Nephron (organoid): Measurements from ENCODE around the gene FSIP2.
A peak's percentile ranks its signal among the peaks of the same experiment; 100 is the strongest.

Experiments
- H3K27ac Mint-ChIP-seq, 3 experiments: 2 replicates each; pipeline ENCODE4 v1.8.0; 2020; ENCODE audit warnings: mixed read lengths in 3 of 3, mild to moderate bottlenecking in 2 of 3, moderate library complexity in 1 of 3
- H3K27me3 Mint-ChIP-seq: 2 replicates; pipeline ENCODE4 v1.8.0; 2021; ENCODE audit warnings: low read depth, mild to moderate bottlenecking, moderate library complexity, mixed read lengths
- H3K36me3 Mint-ChIP-seq: 2 replicates; pipeline ENCODE4 v1.8.0; 2020; ENCODE audit warnings: low read depth, mixed read lengths
- H3K4me1 Mint-ChIP-seq: 2 replicates; pipeline ENCODE4 v1.8.0; 2020; ENCODE audit warnings: mixed read lengths
- H3K4me3 Mint-ChIP-seq, 3 experiments: 2 replicates each; pipeline ENCODE4 v1.8.0; 2020; ENCODE audit warnings: mild to moderate bottlenecking in 3 of 3, mixed read lengths in 3 of 3, moderate library complexity in 2 of 3
- H3K9me3 Mint-ChIP-seq: 2 replicates; pipeline ENCODE4 v1.8.0; 2020; ENCODE audit warnings: mixed read lengths
- TF ChIP-seq, protein P1 (sequence below), 3 experiments: fragments of 200-600 bp; sonication (generic); IDR thresholded peaks; one replicate each; pipeline ENCODE4 v1.5.0; 2021; ENCODE audit warnings: antibody characterized with exemption in 3 of 3; ENCODE audit not compliant: unreplicated experiment in 3 of 3

The FSIP2 gene, protein sequence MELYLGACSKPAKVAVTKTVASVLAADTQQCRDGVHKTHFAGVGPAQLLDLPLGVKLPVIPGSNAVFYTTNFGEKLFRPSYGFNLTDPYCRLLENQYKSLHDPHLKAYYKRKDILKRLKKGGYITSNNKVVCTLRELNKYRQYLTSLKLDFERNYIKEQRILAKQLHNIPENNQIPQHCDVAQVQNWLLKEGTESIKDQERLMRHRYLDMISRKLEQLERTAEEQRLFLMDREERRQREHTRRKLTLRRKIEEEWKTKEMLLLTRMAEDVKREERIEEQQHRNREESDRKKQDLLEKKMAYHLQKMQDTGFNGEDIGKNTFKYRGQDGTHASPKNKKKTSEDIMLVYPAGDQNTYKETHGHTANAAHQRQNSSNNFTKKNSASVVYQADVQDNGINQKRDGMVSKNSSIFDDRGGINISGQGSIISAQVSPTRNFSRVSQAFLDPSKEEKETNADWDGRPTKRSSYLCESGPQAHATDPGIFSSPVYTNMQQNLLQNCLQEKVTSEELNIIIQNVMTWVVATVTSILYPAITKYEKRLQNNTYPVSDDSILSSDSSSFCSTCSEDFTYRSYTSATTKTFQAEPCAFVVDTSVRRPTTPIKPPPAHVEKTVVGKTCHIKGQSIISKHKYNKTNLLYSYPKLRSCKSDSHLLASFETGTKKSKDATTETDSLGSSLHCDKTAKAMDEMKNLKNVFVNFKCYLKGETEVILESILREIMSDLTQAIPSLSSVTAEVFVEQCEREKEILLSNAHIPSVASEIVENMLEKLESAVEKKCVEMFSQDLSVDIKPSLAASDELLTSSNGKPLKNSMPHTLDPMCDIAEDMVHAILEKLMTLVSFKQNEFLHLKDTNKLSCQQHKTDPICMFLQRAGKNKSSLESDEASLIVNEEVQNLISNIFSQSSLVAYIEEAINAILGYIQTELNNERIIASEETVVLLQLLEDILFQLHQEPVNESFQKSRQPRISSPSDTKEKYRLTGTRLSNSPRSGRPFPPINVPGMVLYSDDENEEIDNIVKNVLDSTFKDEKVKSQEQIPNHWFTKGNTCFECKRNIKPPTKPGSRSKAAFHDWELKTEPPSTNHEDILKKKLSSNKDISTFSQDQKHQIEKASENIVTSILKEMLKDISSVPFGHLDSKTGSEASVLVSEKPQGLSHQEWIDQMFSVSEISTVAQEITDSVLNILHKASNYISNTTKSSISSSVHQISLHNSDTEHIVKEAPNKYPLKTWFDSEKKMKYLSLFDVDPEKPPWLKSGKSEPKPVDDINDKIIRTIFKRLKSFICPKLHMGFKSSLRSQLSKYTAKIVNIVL (N-terminal part only)

DNA sequence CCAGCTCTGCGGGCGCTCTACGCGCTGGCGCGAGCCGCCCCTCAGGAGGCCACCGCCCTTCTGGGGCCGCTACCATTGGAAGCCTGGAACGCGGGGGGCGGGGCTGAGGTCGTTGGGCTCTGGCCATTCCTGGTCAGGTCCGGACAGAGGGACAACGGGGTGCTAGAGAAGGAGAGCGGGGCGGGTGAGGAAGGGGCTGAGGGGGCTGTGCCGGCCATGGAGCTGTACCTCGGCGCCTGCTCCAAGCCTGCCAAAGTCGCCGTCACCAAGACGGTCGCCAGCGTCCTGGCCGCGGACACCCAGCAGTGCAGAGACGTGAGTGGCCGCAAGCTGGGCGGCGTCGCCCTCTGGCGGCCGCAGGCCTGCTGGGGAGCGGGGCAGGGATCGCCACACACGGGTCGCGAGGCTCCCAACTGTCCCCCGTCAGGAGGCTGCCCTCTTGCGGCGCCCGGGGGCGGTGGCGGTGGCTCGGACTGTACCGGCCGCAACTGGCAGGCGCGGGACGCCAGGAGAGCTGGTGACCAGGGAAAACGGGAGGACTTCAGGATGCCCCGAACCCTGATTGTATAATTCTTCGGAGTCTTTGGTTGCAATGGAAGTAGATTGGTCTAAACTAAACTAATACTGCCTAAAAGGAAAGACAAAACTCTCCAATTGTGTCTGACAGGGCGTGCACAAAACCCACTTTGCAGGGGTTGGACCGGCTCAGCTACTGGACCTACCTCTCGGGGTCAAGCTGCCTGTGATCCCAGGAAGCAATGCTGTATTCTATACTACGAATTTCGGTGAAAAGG is at the start of gene FSIP2:
FSIP2 (plus strand) TSS at position 126 of the 794 bp plus-strand sequence; CDS start at position 217, 91 bp downstream.
- H3K9me3 Mint-ChIP-seq, result peaks cover 2% of the 10 kb centered on the region
- TF ChIP-seq, protein P1, sequence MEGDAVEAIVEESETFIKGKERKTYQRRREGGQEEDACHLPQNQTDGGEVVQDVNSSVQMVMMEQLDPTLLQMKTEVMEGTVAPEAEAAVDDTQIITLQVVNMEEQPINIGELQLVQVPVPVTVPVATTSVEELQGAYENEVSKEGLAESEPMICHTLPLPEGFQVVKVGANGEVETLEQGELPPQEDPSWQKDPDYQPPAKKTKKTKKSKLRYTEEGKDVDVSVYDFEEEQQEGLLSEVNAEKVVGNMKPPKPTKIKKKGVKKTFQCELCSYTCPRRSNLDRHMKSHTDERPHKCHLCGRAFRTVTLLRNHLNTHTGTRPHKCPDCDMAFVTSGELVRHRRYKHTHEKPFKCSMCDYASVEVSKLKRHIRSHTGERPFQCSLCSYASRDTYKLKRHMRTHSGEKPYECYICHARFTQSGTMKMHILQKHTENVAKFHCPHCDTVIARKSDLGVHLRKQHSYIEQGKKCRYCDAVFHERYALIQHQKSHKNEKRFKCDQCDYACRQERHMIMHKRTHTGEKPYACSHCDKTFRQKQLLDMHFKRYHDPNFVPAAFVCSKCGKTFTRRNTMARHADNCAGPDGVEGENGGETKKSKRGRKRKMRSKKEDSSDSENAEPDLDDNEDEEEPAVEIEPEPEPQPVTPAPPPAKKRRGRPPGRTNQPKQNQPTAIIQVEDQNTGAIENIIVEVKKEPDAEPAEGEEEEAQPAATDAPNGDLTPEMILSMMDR (IDR thresholded peaks at IDR 0.05; ENCODE audit: unreplicated experiment in 3 of 3), result peak; percentile 74 to 94 (median 81)
- no peaks in the 10 kb centered on the region for H3K4me1 Mint-ChIP-seq
- H3K36me3 Mint-ChIP-seq, result peaks cover 45% of the 10 kb centered on the region
- H3K27ac Mint-ChIP-seq, result no peak within 1 kb of the TSS
- no peaks in the 10 kb centered on the region for H3K27me3 Mint-ChIP-seq
- H3K4me3 Mint-ChIP-seq, result peak within 1 kb of the TSS; percentile 75 to 82 (median 75)

GRCh38 chr2:185689906-185690539 is 48.6 kb upstream of the FSIP2 start:
- Mint-ChIP-seq H3K4me3 (no peak overlapping the region), H3K27ac (no peak overlapping the region), H3K36me3 (peaks cover 12% of the 10 kb centered on the region), H3K9me3 (peaks cover 17% of the 10 kb centered on the region), H3K4me1 (no peaks in the 10 kb centered on the region), H3K27me3 (no peaks in the 10 kb centered on the region)
- TF ChIP-seq, protein P1 (IDR thresholded peaks at IDR 0.05; ENCODE audit: unreplicated experiment in 3 of 3), result no peak

- Mint-ChIP-seq H3K4me1 (no peaks in the 10 kb centered on the region), H3K4me3 (no peak overlapping the region), H3K9me3 (no peaks in the 10 kb centered on the region), H3K27me3 (no peaks in the 10 kb centered on the region), H3K36me3 (no peaks in the 10 kb centered on the region), H3K27ac (no peak overlapping the region)
- TF ChIP-seq, protein P1 (IDR thresholded peaks at IDR 0.05; ENCODE audit: unreplicated experiment in 3 of 3), result no peak
These were observed 42.8 kb upstream of the FSIP2 start for GRCh38 chr2:185695711-185696235.

DNA sequence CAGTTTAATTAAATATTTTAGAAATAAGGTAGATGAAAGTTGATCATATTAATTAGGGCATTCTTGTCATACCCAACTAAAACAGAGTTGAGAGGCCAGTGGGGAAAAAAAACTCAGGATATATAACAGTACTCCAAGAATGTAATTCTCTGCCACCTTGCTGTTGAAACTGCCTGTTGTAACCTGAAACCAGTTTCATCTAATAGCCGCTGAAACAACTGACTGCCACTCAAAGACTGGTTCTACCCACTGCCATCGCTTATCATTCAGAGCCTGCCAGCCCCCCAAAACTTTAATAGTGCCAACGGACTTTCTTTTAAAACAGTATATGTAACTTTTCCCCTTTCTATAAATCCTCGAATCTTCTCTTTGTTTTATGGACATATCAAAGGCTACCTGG is 37.7 kb upstream of the FSIP2 start:
- Mint-ChIP-seq H3K4me3 (no peak overlapping the region), H3K27me3 (no peaks in the 10 kb centered on the region), H3K27ac (no peak overlapping the region), H3K36me3 (no peaks in the 10 kb centered on the region), H3K9me3 (no peaks in the 10 kb centered on the region), H3K4me1 (no peaks in the 10 kb centered on the region)
- TF ChIP-seq, protein P1 (IDR thresholded peaks at IDR 0.05; ENCODE audit: unreplicated experiment in 3 of 3), result no peak
